GM23338 (cell line): Measurements from ENCODE around the gene EFHC2. TPM values are rescaled to one million over a fixed set of nuclear protein-coding genes. Genes with fewer than 3 reads are reported as not detected.

Experiments used
- ATAC-seq: fragments of 200-7000 bp; cut with Tn5 transposase; 3 replicates; pipeline ENCODE4 v1.9.1; 2020
- DNase-seq: peaks from one replicate; pipeline ENCODE4 v3.0.0-alpha.2; 2015; ENCODE audit warnings: low spot score
- H2AFZ ChIP-seq: fragments of 200-600 bp; sonication (generic); 2 replicates; pipeline ENCODE4 v1.8.0; 2016; ENCODE audit warnings: antibody characterized with exemption, mild to moderate bottlenecking, moderate library complexity
- H3F3A ChIP-seq: fragments of 200-600 bp; sonication (generic); replicated peaks from 2 replicates; pipeline ENCODE4 v1.8.0; 2017; ENCODE audit warnings: antibody characterized with exemption, mixed run types, low read depth
- H3K27ac ChIP-seq: fragments of 200-600 bp; sonication (generic); 2 replicates; pipeline ENCODE4 v1.6.1; 2016; ENCODE audit warnings: low read depth
- H3K27me3 ChIP-seq: fragments of 200-600 bp; sonication (generic); 2 replicates; pipeline ENCODE4 v1.8.0; 2016; ENCODE audit warnings: mild to moderate bottlenecking, mixed run types, moderate library complexity; ENCODE audit not compliant: insufficient read depth
- H3K36me3 ChIP-seq: fragments of 200-600 bp; sonication (generic); 2 replicates; pipeline ENCODE4 v1.8.0; 2016; ENCODE audit warnings: mild to moderate bottlenecking; ENCODE audit not compliant: insufficient read depth
- H3K4me1 ChIP-seq: fragments of 200-600 bp; sonication (generic); 2 replicates; pipeline ENCODE4 v1.8.0; 2016; ENCODE audit warnings: mild to moderate bottlenecking, moderate library complexity; ENCODE audit not compliant: insufficient read depth
- H3K4me2 ChIP-seq: fragments of 200-600 bp; sonication (generic); 2 replicates; pipeline ENCODE4 v1.7.1; 2017; ENCODE audit warnings: mixed run types
- H3K4me3 ChIP-seq: fragments of 200-600 bp; sonication (generic); 2 replicates; pipeline ENCODE4 v1.6.1; 2016; ENCODE audit warnings: mixed run types
- H3K79me2 ChIP-seq: fragments of 200-600 bp; sonication (generic); replicated peaks from 2 replicates; pipeline ENCODE4 v1.8.0; 2017; ENCODE audit warnings: mild to moderate bottlenecking; ENCODE audit not compliant: insufficient read depth
- H3K9me2 ChIP-seq: fragments of 200-600 bp; sonication (generic); 2 replicates; pipeline ENCODE4 v1.8.0; 2017; ENCODE audit not compliant: insufficient read depth
- H4K20me1 ChIP-seq: fragments of 200-600 bp; sonication (generic); replicated peaks from 2 replicates; pipeline ENCODE4 v1.8.0; 2017; ENCODE audit warnings: mild to moderate bottlenecking; ENCODE audit not compliant: insufficient read depth
- H3K27ac Mint-ChIP-seq: 2 replicates; pipeline ENCODE4 v1.8.0; 2020; ENCODE audit warnings: inconsistent platforms, mild to moderate bottlenecking, moderate library complexity, mixed read lengths
- H3K27me3 Mint-ChIP-seq: 3 replicates; pipeline ENCODE4 v1.8.0; 2022; ENCODE audit warnings: low read depth, mild to moderate bottlenecking, moderate library complexity, mixed read lengths, inconsistent platforms; ENCODE audit not compliant: insufficient read depth, poor library complexity
- H3K36me3 Mint-ChIP-seq: 3 replicates; pipeline ENCODE4 v1.8.0; 2021; ENCODE audit warnings: low read depth, mild to moderate bottlenecking, inconsistent platforms, moderate library complexity, mixed read lengths
- H3K4me1 Mint-ChIP-seq: 3 replicates; pipeline ENCODE4 v1.8.0; 2020; ENCODE audit warnings: mild to moderate bottlenecking, inconsistent platforms, mixed read lengths
- H3K4me3 Mint-ChIP-seq: 3 replicates; pipeline ENCODE4 v1.8.0; 2021; ENCODE audit warnings: moderate library complexity, mild to moderate bottlenecking, inconsistent platforms, mixed read lengths
- H3K9me3 Mint-ChIP-seq: 3 replicates; pipeline ENCODE4 v1.8.0; 2020; ENCODE audit warnings: moderate library complexity, mild to moderate bottlenecking, inconsistent platforms, mixed read lengths
- CREB1 ChIP-seq: fragments of 250-450 bp; sonication (Bioruptor Pico); IDR thresholded peaks from 2 replicates; pipeline ENCODE4 v1.5.0; 2020; ENCODE audit warnings: low read depth, mild to moderate bottlenecking, moderate library complexity
- EZH2 ChIP-seq: fragments of 200-600 bp; sonication (generic); IDR thresholded peaks from one replicate; pipeline ENCODE4 v1.8.0; 2017; ENCODE audit warnings: antibody characterized with exemption, mild to moderate bottlenecking, low read depth; ENCODE audit not compliant: unreplicated experiment
- EZH2phosphoT487 ChIP-seq: fragments of 200-600 bp; sonication (generic); IDR thresholded peaks from one replicate; pipeline ENCODE4 v1.8.1; 2018; ENCODE audit warnings: antibody characterized with exemption; ENCODE audit not compliant: unreplicated experiment
- JUNB ChIP-seq: IDR thresholded peaks from one replicate; pipeline ENCODE4 v1.6.1; 2016; ENCODE audit warnings: antibody characterized with exemption; ENCODE audit not compliant: unreplicated experiment
- NANOG ChIP-seq: IDR thresholded peaks from 2 replicates; pipeline ENCODE4 v1.6.1; 2016; ENCODE audit warnings: antibody characterized with exemption, borderline replicate concordance
- POLR2AphosphoS5 ChIP-seq: IDR thresholded peaks from 2 replicates; pipeline ENCODE4 v1.6.1; 2016; ENCODE audit warnings: antibody characterized with exemption, low read depth
- STAT1 ChIP-seq: IDR thresholded peaks from one replicate; pipeline ENCODE4 v1.6.1; 2016; ENCODE audit warnings: antibody characterized with exemption; ENCODE audit not compliant: unreplicated experiment
- ZNF114 ChIP-seq: fragments of 250-450 bp; sonication (Bioruptor Pico); IDR thresholded peaks from 2 replicates; pipeline ENCODE4 v1.5.0; 2020; ENCODE audit warnings: mild to moderate bottlenecking, moderate library complexity
- ZNF331 ChIP-seq: fragments of 250-450 bp; sonication (Bioruptor Pico); IDR thresholded peaks from 2 replicates; pipeline ENCODE4 v1.5.0; 2020; ENCODE audit warnings: low read depth, mild to moderate bottlenecking, moderate library complexity
- polyA plus RNA-seq: library from polyadenylated mRNA; unstranded; fragments of >200 nt; fragmentation: Nextera tagmentation; extraction: Ambion mirVana; gene quantifications from 2 replicates; pipeline ENCODE4 v1.2.1, GENCODE V29; 2016
- total RNA-seq: library from RNA; depleted of rRNA; stranded (reverse); fragments of >200 nt; shearing (Covaris generic); gene quantifications from 2 replicates; pipeline ENCODE4 v1.2.3, GENCODE V29; 2014
- TF ChIP-seq, protein P1 (sequence below): IDR thresholded peaks from one replicate; pipeline ENCODE4 v1.6.1; 2018; ENCODE audit warnings: antibody characterized with exemption; ENCODE audit not compliant: unreplicated experiment
- TF ChIP-seq, protein P2 (sequence below): fragments of 250-450 bp; sonication (Bioruptor Pico); IDR thresholded peaks from 2 replicates; pipeline ENCODE4 v1.5.0; 2020; ENCODE audit warnings: mild to moderate bottlenecking, moderate library complexity
- TF ChIP-seq, protein P3 (sequence below), 2 experiments: fragments of 200-600 bp in 1 of 2; sonication (generic) in 1 of 2; conservative IDR thresholded peaks; 2 replicates each; pipeline versions ENCODE4 v1.5.1 to v1.6.1; 2016 to 2017; ENCODE audit warnings: antibody characterized with exemption in 2 of 2, low read depth in 2 of 2, mild to moderate bottlenecking in 2 of 2, moderate library complexity in 1 of 2
- TF ChIP-seq, protein P4 (sequence below): IDR thresholded peaks from 2 replicates; pipeline ENCODE4 v1.6.1; 2016; ENCODE audit warnings: antibody characterized with exemption

The EFHC2 gene
- total and polyA plus RNA-seq, 2 experiments from 2014 or later: 3.1 to 3.2 TPM

DNA sequence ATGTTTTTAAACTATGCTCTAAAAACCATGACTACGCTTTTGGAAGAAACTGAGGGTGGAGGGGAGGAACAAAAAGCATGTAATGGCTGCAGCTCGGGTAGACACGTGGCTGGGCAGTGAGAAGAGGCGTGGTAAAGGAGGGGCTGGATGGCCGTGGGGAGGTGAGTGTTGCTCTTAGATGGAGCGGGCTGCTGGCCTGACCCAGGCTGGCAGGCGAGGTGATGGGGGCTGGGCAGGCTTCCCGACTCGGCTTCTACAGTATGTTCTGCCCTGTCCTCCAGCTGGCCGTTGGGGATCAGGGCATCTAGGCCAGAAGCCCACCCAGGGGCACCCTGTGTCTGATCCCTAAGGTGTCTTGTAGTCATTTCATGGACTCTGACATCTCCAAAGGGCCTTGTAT lies 60.7 kb downstream of the EFHC2 start:
- H3K27ac ChIP-seq: no peak overlapping the region
- ATAC-seq (no peak), DNase-seq (no peak)
- H3K4me3 ChIP-seq: no peak overlapping the region
- H3K9me2 ChIP-seq: no peaks in the 10 kb centered on the region
- no peaks in the 10 kb centered on the region for H3K4me1 ChIP-seq
- H3K36me3 Mint-ChIP-seq: no peaks in the 10 kb centered on the region
- no peaks in the 10 kb centered on the region for H3K36me3 ChIP-seq
- no peaks in the 10 kb centered on the region for H4K20me1 ChIP-seq
- H3F3A ChIP-seq: no peaks in the 10 kb centered on the region
- H3K9me3 Mint-ChIP-seq: no peaks in the 10 kb centered on the region; the same call in 2 of the 3 replicates
- H3K4me2 ChIP-seq: no peak overlapping the region
- no peaks in the 10 kb centered on the region for H3K79me2 ChIP-seq
- H3K27me3 ChIP-seq: no peaks in the 10 kb centered on the region
- H2AFZ ChIP-seq: no peak overlapping the region
- TF ChIP-seq EZH2 (no peak), EZH2phosphoT487 (no peak), POLR2AphosphoS5 (no peak), STAT1 (no peak), ZNF114 (CRISPR knock-in tag) (no peak), NANOG (no peak), JUNB (no peak), ZNF331 (CRISPR knock-in tag) (no peak), CREB1 (CRISPR knock-in tag) (no peak)
- TF ChIP-seq, protein P1, sequence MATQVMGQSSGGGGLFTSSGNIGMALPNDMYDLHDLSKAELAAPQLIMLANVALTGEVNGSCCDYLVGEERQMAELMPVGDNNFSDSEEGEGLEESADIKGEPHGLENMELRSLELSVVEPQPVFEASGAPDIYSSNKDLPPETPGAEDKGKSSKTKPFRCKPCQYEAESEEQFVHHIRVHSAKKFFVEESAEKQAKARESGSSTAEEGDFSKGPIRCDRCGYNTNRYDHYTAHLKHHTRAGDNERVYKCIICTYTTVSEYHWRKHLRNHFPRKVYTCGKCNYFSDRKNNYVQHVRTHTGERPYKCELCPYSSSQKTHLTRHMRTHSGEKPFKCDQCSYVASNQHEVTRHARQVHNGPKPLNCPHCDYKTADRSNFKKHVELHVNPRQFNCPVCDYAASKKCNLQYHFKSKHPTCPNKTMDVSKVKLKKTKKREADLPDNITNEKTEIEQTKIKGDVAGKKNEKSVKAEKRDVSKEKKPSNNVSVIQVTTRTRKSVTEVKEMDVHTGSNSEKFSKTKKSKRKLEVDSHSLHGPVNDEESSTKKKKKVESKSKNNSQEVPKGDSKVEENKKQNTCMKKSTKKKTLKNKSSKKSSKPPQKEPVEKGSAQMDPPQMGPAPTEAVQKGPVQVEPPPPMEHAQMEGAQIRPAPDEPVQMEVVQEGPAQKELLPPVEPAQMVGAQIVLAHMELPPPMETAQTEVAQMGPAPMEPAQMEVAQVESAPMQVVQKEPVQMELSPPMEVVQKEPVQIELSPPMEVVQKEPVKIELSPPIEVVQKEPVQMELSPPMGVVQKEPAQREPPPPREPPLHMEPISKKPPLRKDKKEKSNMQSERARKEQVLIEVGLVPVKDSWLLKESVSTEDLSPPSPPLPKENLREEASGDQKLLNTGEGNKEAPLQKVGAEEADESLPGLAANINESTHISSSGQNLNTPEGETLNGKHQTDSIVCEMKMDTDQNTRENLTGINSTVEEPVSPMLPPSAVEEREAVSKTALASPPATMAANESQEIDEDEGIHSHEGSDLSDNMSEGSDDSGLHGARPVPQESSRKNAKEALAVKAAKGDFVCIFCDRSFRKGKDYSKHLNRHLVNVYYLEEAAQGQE: no peak
- TF ChIP-seq, protein P2, sequence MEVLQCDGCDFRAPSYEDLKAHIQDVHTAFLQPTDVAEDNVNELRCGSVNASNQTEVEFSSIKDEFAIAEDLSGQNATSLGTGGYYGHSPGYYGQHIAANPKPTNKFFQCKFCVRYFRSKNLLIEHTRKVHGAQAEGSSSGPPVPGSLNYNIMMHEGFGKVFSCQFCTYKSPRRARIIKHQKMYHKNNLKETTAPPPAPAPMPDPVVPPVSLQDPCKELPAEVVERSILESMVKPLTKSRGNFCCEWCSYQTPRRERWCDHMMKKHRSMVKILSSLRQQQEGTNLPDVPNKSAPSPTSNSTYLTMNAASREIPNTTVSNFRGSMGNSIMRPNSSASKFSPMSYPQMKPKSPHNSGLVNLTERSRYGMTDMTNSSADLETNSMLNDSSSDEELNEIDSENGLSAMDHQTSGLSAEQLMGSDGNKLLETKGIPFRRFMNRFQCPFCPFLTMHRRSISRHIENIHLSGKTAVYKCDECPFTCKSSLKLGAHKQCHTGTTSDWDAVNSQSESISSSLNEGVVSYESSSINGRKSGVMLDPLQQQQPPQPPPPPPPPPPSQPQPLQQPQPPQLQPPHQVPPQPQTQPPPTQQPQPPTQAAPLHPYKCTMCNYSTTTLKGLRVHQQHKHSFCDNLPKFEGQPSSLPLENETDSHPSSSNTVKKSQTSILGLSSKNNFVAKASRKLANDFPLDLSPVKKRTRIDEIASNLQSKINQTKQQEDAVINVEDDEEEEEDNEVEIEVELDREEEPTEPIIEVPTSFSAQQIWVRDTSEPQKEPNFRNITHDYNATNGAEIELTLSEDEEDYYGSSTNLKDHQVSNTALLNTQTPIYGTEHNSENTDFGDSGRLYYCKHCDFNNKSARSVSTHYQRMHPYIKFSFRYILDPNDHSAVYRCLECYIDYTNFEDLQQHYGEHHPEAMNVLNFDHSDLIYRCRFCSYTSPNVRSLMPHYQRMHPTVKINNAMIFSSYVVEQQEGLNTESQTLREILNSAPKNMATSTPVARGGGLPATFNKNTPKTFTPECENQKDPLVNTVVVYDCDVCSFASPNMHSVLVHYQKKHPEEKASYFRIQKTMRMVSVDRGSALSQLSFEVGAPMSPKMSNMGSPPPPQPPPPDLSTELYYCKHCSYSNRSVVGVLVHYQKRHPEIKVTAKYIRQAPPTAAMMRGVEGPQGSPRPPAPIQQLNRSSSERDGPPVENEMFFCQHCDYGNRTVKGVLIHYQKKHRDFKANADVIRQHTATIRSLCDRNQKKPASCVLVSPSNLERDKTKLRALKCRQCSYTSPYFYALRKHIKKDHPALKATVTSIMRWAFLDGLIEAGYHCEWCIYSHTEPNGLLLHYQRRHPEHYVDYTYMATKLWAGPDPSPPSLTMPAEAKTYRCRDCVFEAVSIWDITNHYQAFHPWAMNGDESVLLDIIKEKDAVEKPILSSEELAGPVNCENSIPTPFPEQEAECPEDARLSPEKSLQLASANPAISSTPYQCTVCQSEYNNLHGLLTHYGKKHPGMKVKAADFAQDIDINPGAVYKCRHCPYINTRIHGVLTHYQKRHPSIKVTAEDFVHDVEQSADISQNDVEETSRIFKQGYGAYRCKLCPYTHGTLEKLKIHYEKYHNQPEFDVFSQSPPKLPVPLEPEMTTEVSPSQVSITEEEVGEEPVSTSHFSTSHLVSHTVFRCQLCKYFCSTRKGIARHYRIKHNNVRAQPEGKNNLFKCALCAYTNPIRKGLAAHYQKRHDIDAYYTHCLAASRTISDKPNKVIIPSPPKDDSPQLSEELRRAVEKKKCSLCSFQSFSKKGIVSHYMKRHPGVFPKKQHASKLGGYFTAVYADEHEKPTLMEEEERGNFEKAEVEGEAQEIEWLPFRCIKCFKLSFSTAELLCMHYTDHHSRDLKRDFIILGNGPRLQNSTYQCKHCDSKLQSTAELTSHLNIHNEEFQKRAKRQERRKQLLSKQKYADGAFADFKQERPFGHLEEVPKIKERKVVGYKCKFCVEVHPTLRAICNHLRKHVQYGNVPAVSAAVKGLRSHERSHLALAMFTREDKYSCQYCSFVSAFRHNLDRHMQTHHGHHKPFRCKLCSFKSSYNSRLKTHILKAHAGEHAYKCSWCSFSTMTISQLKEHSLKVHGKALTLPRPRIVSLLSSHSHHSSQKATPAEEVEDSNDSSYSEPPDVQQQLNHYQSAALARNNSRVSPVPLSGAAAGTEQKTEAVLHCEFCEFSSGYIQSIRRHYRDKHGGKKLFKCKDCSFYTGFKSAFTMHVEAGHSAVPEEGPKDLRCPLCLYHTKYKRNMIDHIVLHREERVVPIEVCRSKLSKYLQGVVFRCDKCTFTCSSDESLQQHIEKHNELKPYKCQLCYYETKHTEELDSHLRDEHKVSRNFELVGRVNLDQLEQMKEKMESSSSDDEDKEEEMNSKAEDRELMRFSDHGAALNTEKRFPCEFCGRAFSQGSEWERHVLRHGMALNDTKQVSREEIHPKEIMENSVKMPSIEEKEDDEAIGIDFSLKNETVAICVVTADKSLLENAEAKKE: no peak
- TF ChIP-seq, protein P3, sequence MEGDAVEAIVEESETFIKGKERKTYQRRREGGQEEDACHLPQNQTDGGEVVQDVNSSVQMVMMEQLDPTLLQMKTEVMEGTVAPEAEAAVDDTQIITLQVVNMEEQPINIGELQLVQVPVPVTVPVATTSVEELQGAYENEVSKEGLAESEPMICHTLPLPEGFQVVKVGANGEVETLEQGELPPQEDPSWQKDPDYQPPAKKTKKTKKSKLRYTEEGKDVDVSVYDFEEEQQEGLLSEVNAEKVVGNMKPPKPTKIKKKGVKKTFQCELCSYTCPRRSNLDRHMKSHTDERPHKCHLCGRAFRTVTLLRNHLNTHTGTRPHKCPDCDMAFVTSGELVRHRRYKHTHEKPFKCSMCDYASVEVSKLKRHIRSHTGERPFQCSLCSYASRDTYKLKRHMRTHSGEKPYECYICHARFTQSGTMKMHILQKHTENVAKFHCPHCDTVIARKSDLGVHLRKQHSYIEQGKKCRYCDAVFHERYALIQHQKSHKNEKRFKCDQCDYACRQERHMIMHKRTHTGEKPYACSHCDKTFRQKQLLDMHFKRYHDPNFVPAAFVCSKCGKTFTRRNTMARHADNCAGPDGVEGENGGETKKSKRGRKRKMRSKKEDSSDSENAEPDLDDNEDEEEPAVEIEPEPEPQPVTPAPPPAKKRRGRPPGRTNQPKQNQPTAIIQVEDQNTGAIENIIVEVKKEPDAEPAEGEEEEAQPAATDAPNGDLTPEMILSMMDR (conservative IDR thresholded peaks at IDR 0.05; ENCODE audit: low read depth in 2 of 2): no peak
- TF ChIP-seq, protein P4, sequence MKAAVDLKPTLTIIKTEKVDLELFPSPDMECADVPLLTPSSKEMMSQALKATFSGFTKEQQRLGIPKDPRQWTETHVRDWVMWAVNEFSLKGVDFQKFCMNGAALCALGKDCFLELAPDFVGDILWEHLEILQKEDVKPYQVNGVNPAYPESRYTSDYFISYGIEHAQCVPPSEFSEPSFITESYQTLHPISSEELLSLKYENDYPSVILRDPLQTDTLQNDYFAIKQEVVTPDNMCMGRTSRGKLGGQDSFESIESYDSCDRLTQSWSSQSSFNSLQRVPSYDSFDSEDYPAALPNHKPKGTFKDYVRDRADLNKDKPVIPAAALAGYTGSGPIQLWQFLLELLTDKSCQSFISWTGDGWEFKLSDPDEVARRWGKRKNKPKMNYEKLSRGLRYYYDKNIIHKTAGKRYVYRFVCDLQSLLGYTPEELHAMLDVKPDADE: no peak
- H3K27ac Mint-ChIP-seq: no peak overlapping the region
- peaks cover 2% of the 10 kb centered on the region for H3K27me3 Mint-ChIP-seq
- no peak overlapping the region for H3K4me3 Mint-ChIP-seq
- H3K4me1 Mint-ChIP-seq: no peaks in the 10 kb centered on the region
